CD14-positive monocyte (primary cell): ENCODE measurements around the gene LAMB4. TPM values are rescaled to one million over a fixed set of nuclear protein-coding genes. Genes with fewer than 3 reads are reported as not detected.

Source experiments
- DNase-seq, 3 donors: peaks; one replicate each; pipeline ENCODE4 v3.0.0-alpha.2; 2011 to 2022
- H2AFZ ChIP-seq: 2 replicates; pipeline ENCODE4 v1.6.0; 2012; ENCODE audit warnings: mild to moderate bottlenecking, low read depth, low read length, inconsistent platforms; ENCODE audit not compliant: insufficient read depth, poor library complexity, severe bottlenecking
- H3K27ac ChIP-seq, 2 donors: 1 replicate in 1 of 2; 2 replicates in 1 of 2; pipeline ENCODE4 v1.5.1; 2012 to 2013; ENCODE audit warnings: low read length in 2 of 2, control low read depth in 1 of 2, inconsistent platforms in 1 of 2, low read depth in 1 of 2, mild to moderate bottlenecking in 1 of 2
- H3K27me3 ChIP-seq, 2 donors: one replicate each; pipeline versions ENCODE4 v1.6.0 to v1.6.1; 2011 to 2013; ENCODE audit warnings: low read length in 2 of 2; ENCODE audit not compliant: control insufficient read depth in 2 of 2, insufficient read depth in 2 of 2
- H3K36me3 ChIP-seq, 2 donors: replicated peaks in 1 of 2; 1 replicate in 1 of 2; 2 replicates in 1 of 2; pipeline versions ENCODE4 v1.5.1 to v1.6.1; 2012 to 2013; ENCODE audit warnings: low read length in 2 of 2, control low read depth in 1 of 2, inconsistent platforms in 1 of 2, mild to moderate bottlenecking in 1 of 2; ENCODE audit not compliant: insufficient read depth in 2 of 2, control insufficient read depth in 1 of 2
- H3K4me1 ChIP-seq, 2 donors: 1 replicate in 1 of 2; 2 replicates in 1 of 2; pipeline versions ENCODE4 v1.5.1 to v1.6.1; 2012 to 2013; ENCODE audit warnings: low read length in 2 of 2, control low read depth in 1 of 2, inconsistent platforms in 1 of 2, mild to moderate bottlenecking in 1 of 2, moderate library complexity in 1 of 2; ENCODE audit not compliant: insufficient read depth in 2 of 2, control insufficient read depth in 1 of 2
- H3K4me2 ChIP-seq: replicated peaks from 2 replicates; pipeline ENCODE3; 2012; ENCODE audit warnings: low read length, moderate library complexity, mild to moderate bottlenecking; ENCODE audit not compliant: poor library complexity, severe bottlenecking; ENCODE audit errors: extremely low read depth
- H3K4me3 ChIP-seq, 3 experiments: fragments of 200-600 bp in 1 of 3; sonication (generic) in 1 of 3; replicated peaks in 1 of 3; 1 replicate in 2 of 3; 2 replicates in 1 of 3; pipeline ENCODE4 v1.5.1; 2011 to 2013; ENCODE audit warnings: low read length in 3 of 3, mild to moderate bottlenecking in 3 of 3, control low read depth in 2 of 3, low read depth in 2 of 3, inconsistent platforms in 1 of 3, moderate library complexity in 1 of 3
- H3K79me2 ChIP-seq: 2 replicates; pipeline ENCODE4 v1.6.0; 2012; ENCODE audit warnings: mild to moderate bottlenecking, control low read depth, inconsistent platforms, low read length, moderate library complexity; ENCODE audit not compliant: insufficient read depth
- H3K9ac ChIP-seq: 2 replicates; pipeline ENCODE4 v1.6.0; 2017; ENCODE audit warnings: low read length, mild to moderate bottlenecking; ENCODE audit not compliant: insufficient read depth, poor library complexity, severe bottlenecking
- H3K9me3 ChIP-seq, 2 donors: replicated peaks in 1 of 2; 1 replicate in 1 of 2; 2 replicates in 1 of 2; pipeline versions ENCODE4 v1.5.1 to v1.6.1; 2012 to 2013; ENCODE audit warnings: low read length in 2 of 2, control low read depth in 1 of 2; ENCODE audit not compliant: control insufficient read depth in 1 of 2, insufficient read depth in 1 of 2
- H4K20me1 ChIP-seq: 2 replicates; pipeline ENCODE4 v1.6.0; 2012; ENCODE audit warnings: mild to moderate bottlenecking, low read length, control low read depth, moderate library complexity; ENCODE audit not compliant: insufficient read depth
- H3K27ac Mint-ChIP-seq, 7 donors: one replicate each; pipeline ENCODE4 v1.8.0; 2020; ENCODE audit warnings: mild to moderate bottlenecking in 7 of 7, mixed read lengths in 7 of 7, moderate library complexity in 6 of 7, inconsistent platforms in 2 of 7
- H3K27me3 Mint-ChIP-seq, 3 donors: one replicate each; pipeline ENCODE4 v1.8.0; 2021 to 2022; ENCODE audit warnings: low read depth in 3 of 3, mild to moderate bottlenecking in 3 of 3, mixed read lengths in 3 of 3, moderate library complexity in 3 of 3, inconsistent platforms in 1 of 3
- H3K36me3 Mint-ChIP-seq, 2 donors: one replicate each; pipeline ENCODE4 v1.8.0; 2020; ENCODE audit warnings: mixed read lengths in 2 of 2, inconsistent platforms in 1 of 2, mild to moderate bottlenecking in 1 of 2
- H3K4me1 Mint-ChIP-seq: one replicate; pipeline ENCODE4 v1.8.0; 2020; ENCODE audit warnings: mild to moderate bottlenecking, mixed read lengths
- H3K4me3 Mint-ChIP-seq, 2 donors: one replicate each; pipeline ENCODE4 v1.8.0; 2020; ENCODE audit warnings: mild to moderate bottlenecking in 2 of 2, mixed read lengths in 2 of 2, moderate library complexity in 1 of 2
- H3K9me3 Mint-ChIP-seq, 7 donors: one replicate each; pipeline ENCODE4 v1.8.0; 2020 to 2022; ENCODE audit warnings: mixed read lengths in 7 of 7, mild to moderate bottlenecking in 6 of 7, moderate library complexity in 6 of 7, inconsistent platforms in 2 of 7
- WGBS: methylation state at CpG from one replicate; pipeline ENCODE4 v1.1.5; 2013; ENCODE audit warnings: missing lambda C conversion rate; ENCODE audit not compliant: insufficient coverage; 5-methylcytosine and 5-hydroxymethylcytosine counted together
- intact Hi-C, 2 donors: fragments of 100-400 bp; cut with micrococcal nuclease; formaldehyde crosslinking; loops; one replicate each; pipeline versions ENCODE4 v1.15.0 to v1.15.1; 2023
- polyA plus RNA-seq, 3 donors: library from polyadenylated mRNA; depleted of rRNA in 1 of 3; unstranded in 2 of 3; stranded (reverse) in 1 of 3; fragments of 300-500 nt in 2 of 3; fragments of >200 nt in 1 of 3; fragmentation: Illumina TruSeq in 2 of 3; gene quantifications; 1 replicate in 2 of 3; 2 replicates in 1 of 3; pipeline ENCODE4 v1.2.3, GENCODE V29; 2012 to 2021
- TF ChIP-seq, protein P1 (sequence below): fragments of 200-600 bp; IDR thresholded peaks from one replicate; pipeline ENCODE4 v1.8.0; 2022; ENCODE audit warnings: antibody characterized with exemption, mild to moderate bottlenecking

The LAMB4 gene
- polyA plus RNA-seq, 3 donors = not detected

DNA sequence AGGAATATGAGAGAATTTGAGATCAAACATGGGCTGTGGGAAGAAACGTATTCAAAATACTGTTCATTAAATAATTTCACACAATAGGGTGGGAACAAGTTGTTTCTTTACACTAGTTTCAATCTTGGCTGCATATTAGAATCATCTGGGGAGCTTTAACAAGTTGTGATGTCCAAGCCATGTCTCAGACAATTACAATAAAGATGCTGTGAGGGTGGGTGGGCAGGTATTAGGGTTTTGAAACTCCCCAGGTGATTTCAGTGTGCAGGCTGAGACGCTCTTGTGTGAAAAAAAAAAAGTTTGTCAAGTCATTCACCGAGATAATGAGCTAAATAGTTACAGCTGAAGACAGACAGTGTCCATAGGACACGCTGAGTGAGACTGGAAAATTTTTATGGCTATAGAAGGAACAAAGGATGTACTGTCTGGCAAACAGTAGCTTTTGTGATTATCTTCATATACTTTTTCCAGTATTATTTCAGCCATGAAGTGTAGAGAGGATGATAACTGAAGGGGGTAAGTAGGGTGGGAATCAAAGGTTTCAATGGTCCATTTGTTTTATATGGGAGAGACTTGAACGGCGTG, 12.6 kb upstream of the LAMB4 start:
- no peak overlapping the region for H3K4me2 ChIP-seq
- Mint-ChIP-seq H3K36me3 (no peaks in the 10 kb centered on the region), H3K4me3 (no peak overlapping the region), H3K27ac (no peak overlapping the region), H3K9me3 (no peaks in the 10 kb centered on the region), H3K4me1 (no peaks in the 10 kb centered on the region), H3K27me3 (peaks cover 0 to 3% (median 0%) of the 10 kb centered on the region in 3 donors)
- H3K27me3 ChIP-seq = peaks cover 0 to 2% of the 10 kb centered on the region in 2 donors
- TF ChIP-seq, protein P1, sequence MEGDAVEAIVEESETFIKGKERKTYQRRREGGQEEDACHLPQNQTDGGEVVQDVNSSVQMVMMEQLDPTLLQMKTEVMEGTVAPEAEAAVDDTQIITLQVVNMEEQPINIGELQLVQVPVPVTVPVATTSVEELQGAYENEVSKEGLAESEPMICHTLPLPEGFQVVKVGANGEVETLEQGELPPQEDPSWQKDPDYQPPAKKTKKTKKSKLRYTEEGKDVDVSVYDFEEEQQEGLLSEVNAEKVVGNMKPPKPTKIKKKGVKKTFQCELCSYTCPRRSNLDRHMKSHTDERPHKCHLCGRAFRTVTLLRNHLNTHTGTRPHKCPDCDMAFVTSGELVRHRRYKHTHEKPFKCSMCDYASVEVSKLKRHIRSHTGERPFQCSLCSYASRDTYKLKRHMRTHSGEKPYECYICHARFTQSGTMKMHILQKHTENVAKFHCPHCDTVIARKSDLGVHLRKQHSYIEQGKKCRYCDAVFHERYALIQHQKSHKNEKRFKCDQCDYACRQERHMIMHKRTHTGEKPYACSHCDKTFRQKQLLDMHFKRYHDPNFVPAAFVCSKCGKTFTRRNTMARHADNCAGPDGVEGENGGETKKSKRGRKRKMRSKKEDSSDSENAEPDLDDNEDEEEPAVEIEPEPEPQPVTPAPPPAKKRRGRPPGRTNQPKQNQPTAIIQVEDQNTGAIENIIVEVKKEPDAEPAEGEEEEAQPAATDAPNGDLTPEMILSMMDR = no peak
- WGBS = 91% methylated on average over 4 of the region's 6 CpGs
- no peak overlapping the region for H3K27ac ChIP-seq
- no peaks in the 10 kb centered on the region for H3K36me3 ChIP-seq
- H3K9ac ChIP-seq = no peak overlapping the region
- H3K4me1 ChIP-seq = no peaks in the 10 kb centered on the region
- no peaks in the 10 kb centered on the region for H3K79me2 ChIP-seq
- no peak overlapping the region for H2AFZ ChIP-seq
- intact Hi-C loops = no loop called here
- no peak for DNase-seq
- no peaks in the 10 kb centered on the region for H3K9me3 ChIP-seq
- no peaks in the 10 kb centered on the region for H4K20me1 ChIP-seq
- no peak overlapping the region for H3K4me3 ChIP-seq

DNA sequence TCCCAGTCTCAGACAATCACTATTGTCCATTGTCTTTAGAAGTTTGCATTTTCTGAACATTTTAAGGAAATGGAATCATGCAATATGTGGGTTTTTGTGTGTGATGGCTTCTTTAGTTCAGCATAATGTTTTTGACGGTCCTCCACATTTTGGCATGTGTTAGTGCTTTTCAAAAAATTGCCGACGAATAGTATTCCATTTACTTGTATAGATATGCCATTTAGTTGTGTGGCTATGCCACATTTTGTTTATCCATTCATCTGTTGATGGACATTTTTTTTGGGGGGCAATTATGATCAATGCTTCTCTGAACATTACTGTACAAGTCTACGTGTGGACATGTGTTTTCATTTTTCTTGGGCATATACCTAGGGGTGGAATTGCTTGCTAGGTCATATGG, 12.0 kb upstream of the LAMB4 start:
- no peaks in the 10 kb centered on the region for H3K36me3 Mint-ChIP-seq

More for the DNA sequence above, 12.0 kb upstream of the LAMB4 start:
- H3K9me3 ChIP-seq = no peaks in the 10 kb centered on the region
- H3K27me3 ChIP-seq = peaks cover 0 to 2% of the 10 kb centered on the region in 2 donors
- H3K36me3 ChIP-seq = no peaks in the 10 kb centered on the region
- TF ChIP-seq, protein P1 = no peak
- intact Hi-C loops = no loop called here
- WGBS = 88% methylated on average over 1 of the region's 4 CpGs
- H3K4me1 ChIP-seq = no peaks in the 10 kb centered on the region
- no peaks in the 10 kb centered on the region for H4K20me1 ChIP-seq
- H3K27ac ChIP-seq = no peak overlapping the region
- Mint-ChIP-seq H3K9me3 (peaks cover 0 to under 1% (median 0%) of the 10 kb centered on the region in 7 donors), H3K27ac (no peak overlapping the region), H3K4me3 (no peak overlapping the region), H3K4me1 (no peaks in the 10 kb centered on the region), H3K27me3 (peaks cover 0 to 3% (median 0%) of the 10 kb centered on the region in 3 donors)
- H2AFZ ChIP-seq = no peak overlapping the region
- no peaks in the 10 kb centered on the region for H3K79me2 ChIP-seq
- H3K9ac ChIP-seq = no peak overlapping the region
- no peak for DNase-seq
- H3K4me2 ChIP-seq = no peak overlapping the region
- no peak overlapping the region for H3K4me3 ChIP-seq
